Stomach (tissue), 4 donors: ENCODE data around the gene NRG3.

Experiments
- POLR2A ChIP-seq, 4 donors: fragments of 450-650 bp; IDR thresholded peaks; one replicate each; pipeline ENCODE4 v1.6.1; 2016; ENCODE audit warnings: antibody characterized with exemption in 4 of 4, control low read depth in 2 of 4, mild to moderate bottlenecking in 1 of 4, moderate library complexity in 1 of 4
- TF ChIP-seq, protein P1 (sequence below), 7 experiments: fragments of 450-650 bp in 4 of 7; fragments of 200-600 bp in 3 of 7; sonication (generic) in 3 of 7; IDR thresholded peaks; one replicate each; pipeline ENCODE4 v1.5.1; 2016 to 2019; ENCODE audit warnings: antibody characterized with exemption in 7 of 7, control low read depth in 2 of 7, mild to moderate bottlenecking in 1 of 7

DNA sequence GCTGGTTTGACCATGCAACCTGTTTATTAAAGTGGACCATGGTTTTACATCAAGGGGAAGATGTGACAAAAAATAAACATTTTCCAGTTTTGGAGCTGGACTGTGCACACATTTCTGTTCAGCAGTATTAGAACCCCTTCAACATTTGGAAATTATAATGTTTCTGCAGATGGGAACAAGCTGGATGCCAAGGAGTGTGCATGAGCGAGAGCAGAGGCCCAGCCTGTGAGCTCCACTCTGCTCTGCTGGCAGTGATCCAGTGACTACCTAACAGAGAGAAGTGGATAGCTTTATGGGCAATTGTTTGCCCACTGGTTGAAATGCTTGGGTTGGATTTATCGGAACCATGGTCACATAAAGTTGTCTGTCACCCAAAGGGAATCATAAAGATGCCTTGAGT is 456.7 kb downstream of the NRG3 start:
- TF ChIP-seq, protein P1, sequence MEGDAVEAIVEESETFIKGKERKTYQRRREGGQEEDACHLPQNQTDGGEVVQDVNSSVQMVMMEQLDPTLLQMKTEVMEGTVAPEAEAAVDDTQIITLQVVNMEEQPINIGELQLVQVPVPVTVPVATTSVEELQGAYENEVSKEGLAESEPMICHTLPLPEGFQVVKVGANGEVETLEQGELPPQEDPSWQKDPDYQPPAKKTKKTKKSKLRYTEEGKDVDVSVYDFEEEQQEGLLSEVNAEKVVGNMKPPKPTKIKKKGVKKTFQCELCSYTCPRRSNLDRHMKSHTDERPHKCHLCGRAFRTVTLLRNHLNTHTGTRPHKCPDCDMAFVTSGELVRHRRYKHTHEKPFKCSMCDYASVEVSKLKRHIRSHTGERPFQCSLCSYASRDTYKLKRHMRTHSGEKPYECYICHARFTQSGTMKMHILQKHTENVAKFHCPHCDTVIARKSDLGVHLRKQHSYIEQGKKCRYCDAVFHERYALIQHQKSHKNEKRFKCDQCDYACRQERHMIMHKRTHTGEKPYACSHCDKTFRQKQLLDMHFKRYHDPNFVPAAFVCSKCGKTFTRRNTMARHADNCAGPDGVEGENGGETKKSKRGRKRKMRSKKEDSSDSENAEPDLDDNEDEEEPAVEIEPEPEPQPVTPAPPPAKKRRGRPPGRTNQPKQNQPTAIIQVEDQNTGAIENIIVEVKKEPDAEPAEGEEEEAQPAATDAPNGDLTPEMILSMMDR (IDR thresholded peaks at IDR 0.05) = no peak
- no peak for TF ChIP-seq POLR2A (IDR thresholded peaks at IDR 0.05)
